WTC11 (cell line): ENCODE measurements around the gene MBD3. TPM values are rescaled to one million over a fixed set of nuclear protein-coding genes. Genes with fewer than 3 reads are reported as not detected.

Experiments
- CBFB ChIP-seq: sonication (generic); formaldehyde crosslinking; IDR thresholded peaks from 2 replicates; pipeline ENCODE4 v1.8.1; 2022; ENCODE audit warnings: mild to moderate bottlenecking, low read depth, missing genetic modification reagents
- CDX4 ChIP-seq: fragments of 250-450 bp; sonication (Bioruptor Pico); IDR thresholded peaks from 2 replicates; pipeline ENCODE4 v1.9.0; 2021; ENCODE audit warnings: moderate library complexity, mild to moderate bottlenecking, inconsistent platforms, borderline replicate concordance
- CREB1 ChIP-seq: sonication (generic); formaldehyde crosslinking; IDR thresholded peaks from 2 replicates; pipeline ENCODE4 v1.8.0; 2023; ENCODE audit warnings: mild to moderate bottlenecking, missing genetic modification reagents
- E2F5 ChIP-seq: sonication (generic); formaldehyde crosslinking; IDR thresholded peaks from 2 replicates; pipeline ENCODE4 v1.8.1; 2022; ENCODE audit warnings: mild to moderate bottlenecking, moderate library complexity, missing genetic modification reagents
- ERG ChIP-seq: fragments of 250-450 bp; sonication (Bioruptor Pico); IDR thresholded peaks from 2 replicates; pipeline ENCODE4 v1.8.0; 2021; ENCODE audit warnings: mild to moderate bottlenecking
- ETV6 ChIP-seq: sonication (generic); formaldehyde crosslinking; IDR thresholded peaks from 2 replicates; pipeline ENCODE4 v1.8.1; 2022; ENCODE audit warnings: mild to moderate bottlenecking, missing genetic modification reagents
- FOXK1 ChIP-seq: sonication (generic); formaldehyde crosslinking; IDR thresholded peaks from 2 replicates; pipeline ENCODE4 v1.8.0; 2022; ENCODE audit warnings: mild to moderate bottlenecking, moderate library complexity, missing genetic modification reagents
- FOXP1 ChIP-seq: sonication (generic); formaldehyde crosslinking; IDR thresholded peaks from 2 replicates; pipeline ENCODE4 v1.8.0; 2022; ENCODE audit warnings: missing genetic modification reagents, mild to moderate bottlenecking, moderate library complexity, borderline replicate concordance
- FOXP4 ChIP-seq: sonication (generic); formaldehyde crosslinking; IDR thresholded peaks from 2 replicates; pipeline ENCODE4 v1.8.0; 2022; ENCODE audit warnings: mild to moderate bottlenecking, missing genetic modification reagents
- GABPB1 ChIP-seq: sonication (generic); formaldehyde crosslinking; IDR thresholded peaks from 2 replicates; pipeline ENCODE4 v1.8.1; 2023; ENCODE audit warnings: mild to moderate bottlenecking, missing genetic modification reagents
- HMGXB4 ChIP-seq: sonication (generic); formaldehyde crosslinking; IDR thresholded peaks from 2 replicates; pipeline ENCODE4 v1.8.1; 2023; ENCODE audit warnings: mild to moderate bottlenecking, moderate library complexity, missing genetic modification reagents
- IRF1 ChIP-seq: sonication (generic); formaldehyde crosslinking; IDR thresholded peaks from 2 replicates; pipeline ENCODE4 v1.8.0; 2023; ENCODE audit warnings: missing genetic modification reagents
- MLX ChIP-seq: sonication (generic); formaldehyde crosslinking; IDR thresholded peaks from 2 replicates; pipeline ENCODE4 v1.8.1; 2023; ENCODE audit warnings: mild to moderate bottlenecking, missing genetic modification reagents, moderate library complexity
- MYBL2 ChIP-seq: sonication (generic); formaldehyde crosslinking; IDR thresholded peaks from 2 replicates; pipeline ENCODE4 v1.8.1; 2023; ENCODE audit warnings: mild to moderate bottlenecking, moderate library complexity, missing genetic modification reagents
- NFATC4 ChIP-seq: fragments of 250-450 bp; sonication (Bioruptor Pico); IDR thresholded peaks from 2 replicates; pipeline ENCODE4 v1.9.0; 2021; ENCODE audit warnings: mild to moderate bottlenecking
- NFE2L1 ChIP-seq: sonication (generic); formaldehyde crosslinking; IDR thresholded peaks from 2 replicates; pipeline ENCODE4 v1.8.1; 2023; ENCODE audit warnings: missing genetic modification reagents
- NR1H2 ChIP-seq: sonication (generic); formaldehyde crosslinking; IDR thresholded peaks from 2 replicates; pipeline ENCODE4 v1.9.0; 2021; ENCODE audit warnings: mild to moderate bottlenecking, moderate library complexity, missing genetic modification reagents
- RORB ChIP-seq: fragments of 250-450 bp; sonication (Bioruptor Pico); IDR thresholded peaks from 2 replicates; pipeline ENCODE4 v1.9.0; 2021; ENCODE audit warnings: mild to moderate bottlenecking
- SMAD3 ChIP-seq: sonication (generic); formaldehyde crosslinking; IDR thresholded peaks from 2 replicates; pipeline ENCODE4 v1.8.0; 2022; ENCODE audit warnings: missing genetic modification reagents, mild to moderate bottlenecking, borderline replicate concordance
- SMAD4 ChIP-seq: sonication (generic); formaldehyde crosslinking; IDR thresholded peaks from 2 replicates; pipeline ENCODE4 v1.8.0; 2022; ENCODE audit warnings: mild to moderate bottlenecking, missing genetic modification reagents
- TCF7 ChIP-seq: sonication (generic); formaldehyde crosslinking; IDR thresholded peaks from 2 replicates; pipeline ENCODE4 v1.8.0; 2022; ENCODE audit warnings: mild to moderate bottlenecking, low read depth, missing genetic modification reagents, moderate library complexity
- TEAD1 ChIP-seq: sonication (generic); formaldehyde crosslinking; IDR thresholded peaks from 2 replicates; pipeline ENCODE4 v1.8.0; 2022; ENCODE audit warnings: mild to moderate bottlenecking, missing genetic modification reagents
- TEAD4 ChIP-seq: sonication (generic); formaldehyde crosslinking; IDR thresholded peaks from 2 replicates; pipeline ENCODE4 v1.8.0; 2022; ENCODE audit warnings: mild to moderate bottlenecking, missing genetic modification reagents
- TP53 ChIP-seq: sonication (generic); formaldehyde crosslinking; IDR thresholded peaks from 2 replicates; pipeline ENCODE4 v1.8.1; 2023; ENCODE audit warnings: mild to moderate bottlenecking, missing genetic modification reagents
- USF1 ChIP-seq: sonication (generic); formaldehyde crosslinking; IDR thresholded peaks from 2 replicates; pipeline ENCODE4 v1.8.0; 2022; ENCODE audit warnings: mild to moderate bottlenecking, missing genetic modification reagents
- ZBTB43 ChIP-seq: sonication (generic); formaldehyde crosslinking; IDR thresholded peaks from 2 replicates; pipeline ENCODE4 v1.8.1; 2023; ENCODE audit warnings: mild to moderate bottlenecking, missing genetic modification reagents
- ZNF121 ChIP-seq: sonication (generic); formaldehyde crosslinking; IDR thresholded peaks from 2 replicates; pipeline ENCODE4 v1.8.0; 2023; ENCODE audit warnings: missing genetic modification reagents
- ZSCAN18 ChIP-seq: fragments of 250-450 bp; sonication (Bioruptor Pico); IDR thresholded peaks from 2 replicates; pipeline ENCODE4 v2.1.2; 2022; ENCODE audit warnings: mild to moderate bottlenecking, moderate library complexity
- total RNA-seq: library from RNA; stranded (reverse); gene quantifications from 3 replicates; pipeline ENCODE4 v1.2.3, GENCODE V29; 2021

Gene MBD3
- total RNA-seq, 1 experiment from 2014 or later: 90.2 TPM

- TF ChIP-seq ZSCAN18 (no peak), TCF7 (CRISPR knock-in tag) (peak; percentile 95), HMGXB4 (CRISPR knock-in tag) (0 out of 2 replicates have a peak, but pooled peaks have one; percentile 50), TEAD1 (CRISPR knock-in tag) (peak; percentile 98), NFATC4 (CRISPR knock-in tag) (no peak), RORB (CRISPR knock-in tag) (no peak), SMAD3 (CRISPR knock-in tag) (peak; percentile 95), FOXP4 (CRISPR knock-in tag) (peak; percentile 99), ZBTB43 (CRISPR knock-in tag) (peak; percentile 96), SMAD4 (CRISPR knock-in tag) (peak; percentile 86; the same call in 1 of the 2 replicates), ERG (CRISPR knock-in tag) (no peak), CDX4 (CRISPR knock-in tag) (no peak), ETV6 (peak; percentile 96), ZNF121 (CRISPR knock-in tag) (no peak), MYBL2 (CRISPR knock-in tag) (peak; percentile 93), TEAD4 (CRISPR knock-in tag) (peak; percentile 88), FOXP1 (peak; percentile 99), USF1 (CRISPR knock-in tag) (peak; percentile 88), NFE2L1 (CRISPR knock-in tag) (peak; percentile 96; the same call in 1 of the 2 replicates), TP53 (CRISPR knock-in tag) (peak; percentile 97), MLX (CRISPR knock-in tag) (no peak), CBFB (CRISPR knock-in tag) (0 out of 2 replicates have a peak, but pooled peaks have one; percentile 62), FOXK1 (CRISPR knock-in tag) (peak; percentile 95), NR1H2 (CRISPR knock-in tag) (peak; percentile 69; the same call in 1 of the 2 replicates), CREB1 (peak; percentile 95), E2F5 (peak; percentile 97), IRF1 (peak; percentile 97), GABPB1 (0 out of 2 replicates have a peak, but pooled peaks have one; percentile 50)
Observed at GRCh38 chr19:1568320-1569019, 24.2 kb downstream of the MBD3 start, which contains the start of gene MEX3D (continued).
